ENCODE results near the gene R3HDM4.
"Not testable (repeated sequence)": the region's sequence is repeated elsewhere in the genome, so short reads cannot be mapped to it uniquely, and the experiment has no call there.

The R3HDM4 gene

DNA sequence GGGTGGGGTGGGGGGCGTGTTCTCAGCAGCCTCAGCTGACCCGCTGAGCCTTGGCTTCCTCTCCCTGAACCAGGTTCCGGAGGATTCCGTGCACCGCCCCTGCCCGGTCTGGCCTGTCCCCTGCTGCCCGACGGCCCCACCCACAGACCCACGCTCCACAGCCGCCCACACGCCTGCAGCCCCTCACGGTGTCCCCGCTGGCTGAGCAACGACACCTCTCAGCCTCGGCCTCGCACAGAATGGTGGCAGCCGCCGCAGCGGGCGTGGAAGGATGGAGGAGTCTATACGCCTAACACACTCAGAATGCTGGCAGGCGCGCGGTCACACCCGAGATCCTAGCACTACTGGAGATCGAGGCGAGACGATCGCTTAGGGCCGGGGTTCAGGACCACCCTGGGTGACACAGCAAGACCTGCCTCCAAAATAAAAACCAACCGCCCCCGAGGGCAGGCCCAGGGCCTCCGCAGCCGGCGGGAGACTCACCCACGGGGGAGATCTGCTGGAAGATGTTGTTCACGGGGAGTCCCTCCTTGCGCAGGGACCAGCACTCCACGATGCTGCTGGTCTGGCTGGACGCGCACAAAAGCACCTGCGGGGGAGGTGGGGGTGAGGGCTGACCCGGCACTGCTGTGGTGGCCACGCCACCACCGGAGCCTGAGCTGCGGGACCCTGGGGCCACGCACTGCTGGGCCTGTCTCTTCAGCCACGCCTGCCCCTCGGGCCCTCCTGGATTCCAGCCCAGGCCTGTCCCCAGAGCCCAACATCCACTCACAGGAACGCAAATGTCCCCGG lies 28.4 kb downstream of the R3HDM4 start:
- no peak for TF ChIP-seq CTCF (IDR thresholded peaks at IDR 0.05; ENCODE audit: low read depth, low read length)
- no peak overlapping the region for H3K4me3 ChIP-seq (ENCODE audit: low read depth, low read length)

DNA sequence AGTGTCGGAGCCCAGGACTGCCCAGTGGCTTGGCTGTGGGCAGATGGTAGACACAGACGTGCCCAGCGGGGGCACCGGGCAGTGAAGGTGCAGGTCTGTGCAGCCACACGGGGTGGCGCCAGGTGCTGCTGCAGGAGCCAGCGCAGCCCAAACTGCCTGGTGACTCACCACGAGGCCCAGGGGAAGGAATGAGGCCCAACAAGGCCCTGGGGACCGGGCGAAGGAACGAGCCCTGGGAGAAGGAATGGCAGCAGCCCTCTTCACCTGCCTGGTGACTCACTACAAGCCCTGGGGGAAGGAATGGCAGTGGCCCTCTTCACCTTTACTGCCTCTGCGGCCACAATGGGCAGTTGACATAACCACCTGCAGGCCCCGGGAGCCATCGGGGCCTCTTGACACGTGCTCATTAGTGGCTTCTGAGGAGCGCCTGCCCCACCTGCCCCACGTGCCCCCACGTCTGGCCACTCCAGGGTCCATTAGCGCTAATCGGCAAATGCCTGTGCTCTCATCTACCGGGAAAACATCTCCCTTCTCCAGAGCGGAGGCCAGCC lies 29.3 kb downstream of the R3HDM4 start:
- TF ChIP-seq CTCF (IDR thresholded peaks at IDR 0.05; ENCODE audit: low read depth, low read length), result no peak

DNA sequence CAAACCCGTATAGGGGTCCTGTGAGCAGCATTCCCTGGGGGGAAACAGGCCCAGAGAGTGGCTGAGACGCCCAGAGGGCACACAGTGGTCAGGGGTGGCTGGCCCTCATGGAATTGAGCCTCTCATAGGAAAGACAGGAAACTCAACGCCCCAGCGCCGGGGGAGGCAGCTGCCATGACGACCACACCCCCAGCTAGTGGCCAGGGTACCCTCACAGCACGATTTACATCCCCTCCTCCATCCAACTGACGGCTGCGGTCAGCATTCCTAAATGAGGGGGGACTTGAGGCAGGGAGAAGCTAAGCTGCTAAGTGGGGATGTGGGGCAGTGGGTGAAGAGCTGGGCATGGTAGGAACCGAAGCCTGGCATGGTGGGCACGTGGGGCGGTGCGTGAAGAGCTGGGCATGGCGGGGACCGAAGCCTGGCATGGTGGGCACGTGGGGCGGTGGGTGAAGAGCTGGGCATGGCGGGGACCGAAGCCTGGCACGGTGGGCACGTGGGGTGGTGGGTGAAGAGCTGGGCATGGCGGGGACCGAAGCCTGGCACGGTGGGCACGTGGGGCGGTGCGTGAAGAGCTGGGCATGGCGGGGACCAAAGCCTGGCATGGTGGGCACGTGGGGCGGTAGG lies 30.0 kb downstream of the R3HDM4 start:
- no peak for TF ChIP-seq CTCF (IDR thresholded peaks at IDR 0.05; ENCODE audit: low read depth, low read length)
- H3K4me3 ChIP-seq (ENCODE audit: low read depth, low read length), result no peak overlapping the region

More for the DNA sequence above, 29.3 kb downstream of the R3HDM4 start:
- no peak overlapping the region for H3K4me3 ChIP-seq (ENCODE audit: low read depth, low read length)

- no peak overlapping the region for H3K4me3 ChIP-seq (ENCODE audit: low read depth, low read length)
- TF ChIP-seq CTCF (IDR thresholded peaks at IDR 0.05; ENCODE audit: low read depth, low read length), result no peak
These were observed 31.5 kb downstream of the R3HDM4 start for GRCh38 chr19:881385-882071.

DNA sequence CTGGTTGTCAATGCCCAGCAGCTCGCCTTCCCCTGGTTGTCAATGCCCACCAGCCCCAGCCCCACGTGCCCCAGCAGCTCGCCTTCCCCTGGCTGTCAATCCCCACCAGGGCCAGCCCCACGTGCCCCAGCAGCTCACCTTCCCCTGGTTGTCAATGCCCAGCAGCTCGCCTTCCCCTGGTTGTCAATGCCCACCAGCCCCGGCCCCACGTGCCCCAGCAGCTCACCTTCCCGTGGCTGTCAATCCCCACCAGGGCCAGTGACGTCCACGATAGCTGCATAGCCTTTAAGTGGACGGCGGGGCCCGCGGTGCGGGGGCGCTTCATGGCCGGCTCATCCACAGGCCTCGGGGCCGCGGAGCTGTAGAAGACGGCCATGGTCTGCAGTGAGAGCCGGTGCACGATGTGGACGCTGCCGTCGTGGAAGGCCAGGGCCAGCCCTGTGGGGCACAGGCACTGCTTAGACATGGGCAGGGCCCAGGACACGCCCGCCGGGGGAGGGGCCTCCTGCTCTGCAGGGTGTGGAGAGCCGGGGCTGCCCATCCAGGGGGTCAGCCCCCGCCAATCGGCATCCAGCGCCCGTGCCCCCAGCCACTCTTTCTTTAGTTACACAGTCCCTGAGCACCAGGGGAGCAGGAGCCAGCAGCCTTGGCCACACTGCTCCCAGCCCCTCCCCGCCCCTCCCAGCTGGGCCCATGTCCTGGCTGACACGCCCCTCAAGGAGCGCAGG lies 33.1 kb downstream of the R3HDM4 start:
- no peak overlapping the region for H3K4me3 ChIP-seq (ENCODE audit: low read depth, low read length)
- TF ChIP-seq CTCF (IDR thresholded peaks at IDR 0.05; ENCODE audit: low read depth, low read length), result no peak

- not testable (repeated sequence) for H3K4me3 ChIP-seq (ENCODE audit: low read depth, low read length)
These were observed 34.1 kb downstream of the R3HDM4 start for GRCh38 chr19:878751-879561.

DNA sequence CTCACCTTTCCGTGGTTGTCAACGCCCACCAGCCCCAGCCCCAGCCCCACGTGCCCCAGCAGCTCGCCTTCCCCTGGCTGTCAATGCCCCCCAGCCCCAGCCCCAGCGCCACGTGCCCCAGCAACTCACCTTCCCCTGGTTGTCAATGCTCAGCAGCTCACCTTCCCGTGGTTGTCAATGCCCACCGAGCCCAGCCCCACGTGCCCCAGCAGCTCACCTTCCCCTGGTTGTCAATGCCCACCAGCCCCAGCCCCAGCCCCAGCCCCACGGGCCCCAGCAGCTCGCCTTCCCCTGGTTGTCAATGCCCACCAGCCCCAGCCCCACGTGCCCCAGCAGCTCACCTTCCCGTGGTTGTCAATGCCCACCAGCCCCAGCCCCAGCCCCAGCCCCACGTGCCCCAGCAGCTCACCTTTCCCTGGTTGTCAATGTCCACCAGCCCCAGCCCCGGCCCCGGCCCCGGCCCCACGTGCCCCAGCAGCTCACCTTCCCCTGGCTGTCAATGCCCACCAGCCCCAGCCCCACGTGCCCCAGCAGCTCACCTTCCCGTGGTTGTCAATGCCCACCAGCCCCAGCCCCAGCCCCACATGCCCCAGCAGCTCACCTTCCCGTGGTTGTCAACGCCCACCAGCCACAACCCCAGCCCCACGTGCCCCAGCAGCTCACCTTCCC lies 34.9 kb downstream of the R3HDM4 start:
- not testable (repeated sequence) for H3K4me3 ChIP-seq (ENCODE audit: low read depth, low read length)

Measured in WI38 (cell line).